Spleen (tissue), 11 donors: ENCODE results near the gene TMEM151A. TPM values are rescaled to one million over a fixed set of nuclear protein-coding genes. Genes with fewer than 3 reads are reported as not detected.
"Not testable (repeated sequence)": the region's sequence is repeated elsewhere in the genome, so short reads cannot be mapped to it uniquely, and the experiment has no call there.

Source experiments
- DNase-seq: peaks from one replicate; pipeline ENCODE4 v3.0.0-alpha.2; 2020
- H3K27ac ChIP-seq, 8 donors: fragments of 200-600 bp; sonication (generic) in 7 of 8; 1 replicate in 4 of 8; 2 replicates in 4 of 8; pipeline versions ENCODE4 v1.5.0 to v1.8.0; 2016 to 2021; ENCODE audit warnings: inconsistent platforms in 4 of 8, mild to moderate bottlenecking in 4 of 8, moderate library complexity in 1 of 8
- H3K27me3 ChIP-seq, 7 donors: fragments of 200-600 bp; sonication (generic) in 6 of 7; replicated peaks in 1 of 7; 1 replicate in 4 of 7; 2 replicates in 3 of 7; pipeline versions ENCODE4 v1.5.0 to v1.8.0; 2016 to 2021; ENCODE audit warnings: inconsistent platforms in 3 of 7, mild to moderate bottlenecking in 1 of 7
- H3K36me3 ChIP-seq, 6 donors: fragments of 200-600 bp; sonication (generic) in 5 of 6; 1 replicate in 4 of 6; 2 replicates in 2 of 6; pipeline versions ENCODE4 v1.5.0 to v1.8.0; 2016 to 2021; ENCODE audit warnings: inconsistent platforms in 2 of 6
- H3K4me1 ChIP-seq, 6 donors: fragments of 200-600 bp; sonication (generic) in 5 of 6; 1 replicate in 3 of 6; 2 replicates in 3 of 6; pipeline versions ENCODE4 v1.5.0 to v1.8.0; 2016 to 2021; ENCODE audit warnings: inconsistent platforms in 3 of 6
- H3K4me3 ChIP-seq, 8 donors: fragments of 200-600 bp; sonication (generic) in 7 of 8; 1 replicate in 4 of 8; 2 replicates in 4 of 8; pipeline versions ENCODE4 v1.5.0 to v1.8.0; 2016 to 2021; ENCODE audit warnings: inconsistent platforms in 4 of 8, mild to moderate bottlenecking in 4 of 8, moderate library complexity in 2 of 8
- H3K9me3 ChIP-seq, 8 donors: fragments of 200-600 bp; sonication (generic) in 7 of 8; 1 replicate in 4 of 8; 2 replicates in 4 of 8; pipeline versions ENCODE4 v1.5.0 to v1.8.0; 2016 to 2021; ENCODE audit warnings: inconsistent platforms in 4 of 8
- POLR2A ChIP-seq, 3 donors: fragments of 450-650 bp; IDR thresholded peaks; one replicate each; pipeline ENCODE4 v1.5.1; 2017; ENCODE audit warnings: antibody characterized with exemption in 3 of 3, mild to moderate bottlenecking in 1 of 3
- POLR2AphosphoS5 ChIP-seq, 3 donors: sonication (generic); formaldehyde crosslinking; IDR thresholded peaks; one replicate each; pipeline ENCODE4 v1.5.1; 2017; ENCODE audit warnings: antibody characterized with exemption in 3 of 3
- WGBS, 5 donors: extraction: QIAGEN DNeasy Blood & Tissue Kit in 3 of 5; methylation state at CpG; one replicate each; pipeline versions ENCODE4 v1.1.5 to v1.1.7; 2013 to 2018; 5-methylcytosine and 5-hydroxymethylcytosine counted together
- intact Hi-C: fragments of 100-400 bp; cut with DNase I; formaldehyde crosslinking; loops from one replicate; pipeline ENCODE4 v1.15.0; 2023; ENCODE audit warnings: low total_unique reads
- polyA plus RNA-seq, 3 donors: library from polyadenylated mRNA; stranded (reverse); fragments of 200-250 nt; gene quantifications; one replicate each; pipeline ENCODE4 v1.2.1, GENCODE V29; 2013
- total RNA-seq, 7 donors: library from RNA; depleted of rRNA in 3 of 7; stranded (reverse); fragments of >200 nt in 3 of 7; fragmentation: NEBNext Ultra II Directional in 4 of 7; extraction: Animal tissue kit (Norgen Biotek cat#: 25700) in 4 of 7; gene quantifications; one replicate each; pipeline versions ENCODE4 v1.1.0 to v1.2.1, GENCODE V29; 2016 to 2021
- TF ChIP-seq, protein P1 (sequence below), 11 experiments: fragments of 200-600 bp in 7 of 11; fragments of 450-650 bp in 4 of 11; sonication (generic) in 4 of 11; IDR thresholded peaks in 8 of 11; conservative IDR thresholded peaks in 3 of 11; 1 replicate in 7 of 11; 2 replicates in 4 of 11; pipeline versions ENCODE4 v1.4.0 to v1.8.0; 2016 to 2021; ENCODE audit warnings: antibody characterized with exemption in 11 of 11, inconsistent platforms in 4 of 11, mild to moderate bottlenecking in 1 of 11
- donor health status: healthy with polysubstance abuse.
- donor health status: DM: no; HTN: no; CAD: no; lungs with moderate emphysema.
- donor health status: DM: no; HTN: no; CAD: no.
- donor health status: Bipolar disorder and iron deficiency.
- donor health status: healthy.
- donor health status: DM: no; HTN: no; CAD: no.
- donor health status: DM: yes; HTN: yes; CAD: no.

The TMEM151A gene
- total and polyA plus RNA-seq, 10 donors: 0.02 to 0.34 (median 0.02) TPM; not detected in 7

DNA sequence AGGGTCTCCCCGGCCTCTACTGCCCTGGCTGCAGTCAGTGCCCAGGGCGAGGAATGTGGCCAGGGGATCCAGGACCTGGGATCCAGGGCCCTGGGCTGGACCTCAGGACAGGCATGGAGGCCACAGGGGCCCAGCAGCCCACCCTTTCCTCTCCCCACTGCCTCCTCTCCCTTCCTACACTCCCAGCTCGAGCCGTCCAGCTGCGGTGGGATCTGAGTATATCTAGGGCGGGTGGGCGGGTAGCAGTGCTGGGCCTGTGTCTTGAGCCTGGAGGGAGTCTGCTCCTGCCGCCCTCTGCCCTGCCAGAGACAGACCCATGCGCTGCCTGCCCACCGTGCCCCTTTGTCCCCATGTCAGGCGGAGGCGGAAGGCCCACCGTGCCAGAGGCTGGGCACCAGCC, 15.1 kb upstream of the TMEM151A start:
- H3K4me3 ChIP-seq, H3K9me3 ChIP-seq, intact Hi-C loops, H3K27ac ChIP-seq: not testable (repeated sequence)
- peak in 1 of 3 donors; percentile 35 for TF ChIP-seq POLR2AphosphoS5 (IDR thresholded peaks at IDR 0.05)
- Histone ChIP-seq H3K27me3 (peaks cover 0 to 17% (median 0%) of the 10 kb centered on the region in 7 donors), H3K4me1 (peaks cover 5 to 63% (median 29%) of the 10 kb centered on the region in 6 donors), H3K36me3 (peaks cover 0 to 56% (median 52%) of the 10 kb centered on the region in 6 donors)
- DNase-seq: peak; percentile 70
- WGBS, 5 donors: 81 to 90% (median 84%) methylated on average over 11 to 13 of the region's 13 CpGs

GRCh38 chr11:66277064-66277463, 14.6 kb upstream of the TMEM151A start:
- intact Hi-C loops, H3K4me3 ChIP-seq, H3K9me3 ChIP-seq: not testable (repeated sequence)
- Histone ChIP-seq H3K4me1 (peaks cover 7 to 63% (median 30%) of the 10 kb centered on the region in 6 donors), H3K36me3 (peaks cover 0 to 52% (median 47%) of the 10 kb centered on the region in 6 donors), H3K27ac (peak overlapping the region in 1 of 8 donors; percentile 66), H3K27me3 (peaks cover 0 to 17% (median 0%) of the 10 kb centered on the region in 7 donors)
- 40 to 55% (median 49%) methylated on average over 4 of the region's 4 CpGs for WGBS, 5 donors
- DNase-seq: peak; percentile 67

- Histone ChIP-seq H3K4me1 (peaks cover 10 to 63% (median 30%) of the 10 kb centered on the region in 6 donors), H3K27me3 (peaks cover 0 to 17% (median 0%) of the 10 kb centered on the region in 7 donors), H3K4me3 (peak within 1 kb of the TSS in 7 of 8 donors; percentile 11 to 65 (median 33)), H3K9me3 (no peaks in the 10 kb centered on the region), H3K36me3 (peaks cover 0 to 45% (median 41%) of the 10 kb centered on the region in 6 donors), H3K27ac (peak within 1 kb of the TSS in 5 of 8 donors; percentile 18 to 69 (median 51))
- peak; percentile 86 for DNase-seq
- TF ChIP-seq, protein P1, sequence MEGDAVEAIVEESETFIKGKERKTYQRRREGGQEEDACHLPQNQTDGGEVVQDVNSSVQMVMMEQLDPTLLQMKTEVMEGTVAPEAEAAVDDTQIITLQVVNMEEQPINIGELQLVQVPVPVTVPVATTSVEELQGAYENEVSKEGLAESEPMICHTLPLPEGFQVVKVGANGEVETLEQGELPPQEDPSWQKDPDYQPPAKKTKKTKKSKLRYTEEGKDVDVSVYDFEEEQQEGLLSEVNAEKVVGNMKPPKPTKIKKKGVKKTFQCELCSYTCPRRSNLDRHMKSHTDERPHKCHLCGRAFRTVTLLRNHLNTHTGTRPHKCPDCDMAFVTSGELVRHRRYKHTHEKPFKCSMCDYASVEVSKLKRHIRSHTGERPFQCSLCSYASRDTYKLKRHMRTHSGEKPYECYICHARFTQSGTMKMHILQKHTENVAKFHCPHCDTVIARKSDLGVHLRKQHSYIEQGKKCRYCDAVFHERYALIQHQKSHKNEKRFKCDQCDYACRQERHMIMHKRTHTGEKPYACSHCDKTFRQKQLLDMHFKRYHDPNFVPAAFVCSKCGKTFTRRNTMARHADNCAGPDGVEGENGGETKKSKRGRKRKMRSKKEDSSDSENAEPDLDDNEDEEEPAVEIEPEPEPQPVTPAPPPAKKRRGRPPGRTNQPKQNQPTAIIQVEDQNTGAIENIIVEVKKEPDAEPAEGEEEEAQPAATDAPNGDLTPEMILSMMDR (IDR thresholded peaks at IDR 0.05 in 8 of 11, conservative IDR thresholded peaks at IDR 0.05 in 3 of 11): no peak
- peak in 2 of 3 donors; percentile 60 to 75 for TF ChIP-seq POLR2AphosphoS5 (IDR thresholded peaks at IDR 0.05)
- no peak for TF ChIP-seq POLR2A (IDR thresholded peaks at IDR 0.05)
- intact Hi-C loops: no loop called here
- 3 to 11% (median 5%) methylated on average over 13 to 84 of the region's 84 CpGs for WGBS, 5 donors
Observed at GRCh38 chr11:66277471-66278362, 14.0 kb upstream of the TMEM151A start, which contains the start of gene CNIH2. CNIH2 (plus strand) TSS chr11:66278175; CDS start chr11:66278457, 282 bp downstream.

- H3K4me3 ChIP-seq: peak overlapping the region in 2 of 8 donors; percentile 34 to 65
- H3K36me3 ChIP-seq: peaks cover 0 to 39% (median 33%) of the 10 kb centered on the region in 6 donors
- H3K27me3 ChIP-seq: peaks cover 0 to 17% (median 0%) of the 10 kb centered on the region in 7 donors
- peak; percentile 77 for DNase-seq
- H3K27ac ChIP-seq: peak overlapping the region in 1 of 8 donors; percentile 69
- no peak for TF ChIP-seq POLR2A (IDR thresholded peaks at IDR 0.05)
- TF ChIP-seq, protein P1 (IDR thresholded peaks at IDR 0.05 in 8 of 11, conservative IDR thresholded peaks at IDR 0.05 in 3 of 11): no peak
- H3K4me1 ChIP-seq: peaks cover 10 to 63% (median 31%) of the 10 kb centered on the region in 6 donors
- 2 to 6% (median 3%) methylated on average over 30 to 45 of the region's 45 CpGs for WGBS, 5 donors
- H3K9me3 ChIP-seq: no peaks in the 10 kb centered on the region
- intact Hi-C loops: no loop called here
Observed at GRCh38 chr11:66278363-66279091, 13.2 kb upstream of the TMEM151A start.
